Urinary bladder (tissue), 4 donors: ENCODE results near the gene ING5. TPM values are rescaled to one million over a fixed set of nuclear protein-coding genes. Genes with fewer than 3 reads are reported as not detected.
"Not testable (repeated sequence)": the region's sequence is repeated elsewhere in the genome, so short reads cannot be mapped to it uniquely, and the experiment has no call there.

Source experiments
- DNase-seq: peaks from one replicate; pipeline ENCODE4 v3.0.0-alpha.2; 2015; ENCODE audit errors: extremely low spot score
- H3K27ac ChIP-seq: one replicate; pipeline ENCODE4 v1.5.1; 2013; ENCODE audit warnings: low read depth, mild to moderate bottlenecking, moderate library complexity
- H3K36me3 ChIP-seq: one replicate; pipeline ENCODE4 v1.6.1; 2013; ENCODE audit warnings: mild to moderate bottlenecking, moderate library complexity; ENCODE audit not compliant: insufficient read depth
- H3K4me1 ChIP-seq: one replicate; pipeline ENCODE4 v1.6.1; 2013; ENCODE audit warnings: mild to moderate bottlenecking, moderate library complexity; ENCODE audit not compliant: insufficient read depth
- H3K4me3 ChIP-seq: one replicate; pipeline ENCODE4 v1.5.1; 2013; ENCODE audit warnings: low read depth, low read length
- WGBS: extraction: QIAGEN DNeasy Blood & Tissue Kit; methylation state at CpG from one replicate; pipeline ENCODE4 v1.1.7; 2013; 5-methylcytosine and 5-hydroxymethylcytosine counted together
- polyA plus RNA-seq: library from polyadenylated mRNA; stranded (reverse); fragments of 200-250 nt; gene quantifications from one replicate; pipeline ENCODE4 v1.2.3, GENCODE V29; 2013
- total RNA-seq: library from RNA; depleted of rRNA; stranded (reverse); fragments of >200 nt; gene quantifications from one replicate; pipeline ENCODE4 v1.2.3, GENCODE V29; 2014
- donor health status: healthy with polysubstance abuse.
- donor health status: healthy.

The ING5 gene
- total and polyA plus RNA-seq, 2 donors, result 32.9 to 39.3 TPM

DNA sequence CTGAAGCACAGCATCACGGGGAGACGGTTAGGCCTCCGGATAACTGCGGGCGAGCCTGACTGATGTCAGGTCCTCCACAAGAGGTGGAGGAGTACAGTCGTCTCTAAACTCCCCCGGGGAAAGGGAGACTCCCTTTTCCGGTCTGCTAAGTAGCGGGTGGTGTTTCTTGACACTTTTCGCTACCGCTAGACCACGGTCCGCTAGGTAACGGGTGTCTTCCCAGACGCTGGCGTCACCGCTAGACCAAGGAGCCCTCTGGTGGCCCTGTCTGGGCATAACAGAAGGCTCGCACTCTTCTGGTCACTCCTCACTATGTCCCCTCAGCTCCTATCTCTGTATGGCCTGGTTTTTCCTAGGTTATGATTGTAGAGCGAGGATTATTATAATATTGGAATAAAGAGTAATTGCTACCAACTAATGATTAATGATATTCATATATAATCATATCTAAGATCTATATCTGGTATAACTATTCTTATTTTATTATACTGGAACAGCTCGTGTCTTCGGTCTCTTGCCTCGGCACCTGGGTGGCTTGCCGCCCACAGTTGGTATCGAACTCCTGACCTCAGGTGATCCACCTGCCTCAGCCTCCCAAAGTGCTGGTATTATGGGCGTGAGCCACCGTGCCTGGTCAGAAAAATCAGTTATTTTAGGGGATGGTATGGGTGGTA is 30.8 kb downstream of the ING5 start:
- H3K4me1 ChIP-seq, DNase-seq, H3K27ac ChIP-seq, H3K4me3 ChIP-seq, H3K36me3 ChIP-seq: not testable (repeated sequence)
- WGBS, result 38% methylated on average over 25 of the region's 26 CpGs

DNA sequence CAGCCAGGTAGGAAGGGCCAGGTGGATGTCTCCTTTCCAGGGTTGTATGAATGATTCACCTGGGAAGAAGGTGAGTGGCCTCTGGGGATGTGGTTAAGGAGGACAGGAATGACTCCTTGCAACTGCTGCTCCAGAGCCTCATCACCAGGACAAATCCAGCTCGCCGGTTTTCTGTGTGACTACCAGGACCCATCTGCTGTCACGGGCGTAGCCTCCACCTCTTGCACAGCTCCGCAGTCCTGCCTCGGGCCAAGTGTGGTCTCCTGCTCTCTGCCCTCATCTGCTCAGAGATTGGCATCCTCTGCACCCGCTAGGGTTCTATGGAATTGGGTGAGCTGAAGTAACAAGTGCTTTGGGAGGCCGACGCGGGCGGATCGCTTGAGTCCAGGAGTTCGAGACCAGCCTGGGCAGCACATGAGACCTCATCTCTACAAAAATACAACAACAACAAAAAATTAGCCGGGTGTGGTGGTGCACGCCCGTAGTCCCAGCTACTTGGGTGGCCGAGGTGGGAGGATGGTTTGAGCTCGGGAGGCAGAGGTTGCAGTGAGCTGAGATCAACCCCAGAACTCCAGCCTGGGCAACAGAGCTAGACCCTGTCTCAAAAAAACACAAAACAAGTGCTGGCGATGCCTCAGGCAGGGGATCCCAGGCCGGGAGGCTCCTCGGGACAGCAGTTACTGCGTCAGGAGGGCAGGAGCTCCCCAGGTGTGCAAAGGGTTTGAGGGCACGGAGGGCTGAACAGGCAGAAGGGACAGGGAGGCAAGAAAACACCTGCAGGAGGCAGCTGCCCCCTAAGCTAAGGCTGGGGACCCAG is 31.8 kb downstream of the ING5 start:
- Histone ChIP-seq H3K27ac (no peak overlapping the region), H3K36me3 (no peaks in the 10 kb centered on the region), H3K4me1 (peaks cover 2% of the 10 kb centered on the region), H3K4me3 (peak overlapping the region; percentile 81)
- DNase-seq, result no peak
- WGBS, result 86% methylated on average over 23 of the region's 23 CpGs

DNA sequence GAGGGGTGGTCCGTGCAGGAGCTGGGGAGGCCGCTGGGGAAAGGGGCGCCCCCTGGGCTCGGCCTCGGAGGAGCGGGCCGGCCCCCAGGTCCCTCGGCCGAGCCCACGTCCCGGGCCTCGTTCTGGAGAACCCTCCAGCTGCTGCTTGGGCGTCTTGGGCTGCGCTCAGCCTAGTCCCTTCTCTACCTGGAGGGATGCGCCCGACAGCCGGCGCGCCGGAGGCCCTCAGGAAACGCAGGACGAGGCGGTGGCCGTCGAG is 32.3 kb downstream of the ING5 start:
- H3K4me3 ChIP-seq, result peak overlapping the region; percentile 81
- under 1% methylated on average over 25 of the region's 25 CpGs for WGBS
- DNase-seq, result no peak
- H3K36me3 ChIP-seq, result no peaks in the 10 kb centered on the region
- H3K27ac ChIP-seq, result no peak overlapping the region
- peaks cover 2% of the 10 kb centered on the region for H3K4me1 ChIP-seq

DNA sequence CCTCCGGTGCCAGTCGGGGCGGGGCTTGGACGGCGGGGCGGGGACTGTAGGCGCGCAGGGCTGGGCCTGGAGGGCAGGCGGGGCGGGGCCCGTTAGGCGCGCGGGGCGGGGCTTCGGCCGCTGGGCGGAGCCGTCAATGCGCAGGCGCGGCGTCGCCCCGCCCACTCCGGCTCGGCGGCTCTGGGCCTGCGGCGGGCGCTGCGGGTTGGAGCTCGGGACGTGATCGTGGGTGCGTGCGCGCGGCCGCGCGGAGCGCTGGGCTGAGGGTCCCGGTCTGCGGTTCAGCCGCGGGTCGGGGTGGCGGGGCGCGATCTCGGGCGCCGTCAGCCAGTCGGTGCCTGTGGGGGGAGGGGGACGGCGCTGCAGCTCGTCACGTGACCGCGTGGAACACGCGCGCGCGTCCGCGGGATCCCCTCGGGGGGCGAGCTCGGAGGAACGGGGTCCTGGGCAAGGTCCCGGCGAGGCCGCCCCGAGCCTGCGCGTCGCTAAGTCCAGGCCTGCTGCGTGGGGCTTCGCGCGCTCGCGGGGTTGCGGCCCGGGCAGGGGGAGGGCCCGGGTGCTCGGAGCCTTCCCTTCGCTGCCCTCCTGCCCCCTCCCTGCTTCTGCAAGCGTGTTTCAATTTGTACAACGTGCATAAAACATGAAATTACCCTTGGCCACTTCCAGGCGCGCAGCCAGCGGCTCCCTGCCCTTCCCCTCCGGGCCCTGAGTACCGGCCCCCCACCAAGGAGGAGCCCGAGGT is 32.8 kb downstream of the ING5 start, which contains the start of gene D2HGDH:
Gene D2HGDH (plus strand): TSS at position 164 of the 742 bp plus-strand sequence. CDS start 595 bp downstream, outside the sequence.
- H3K4me3 ChIP-seq, result peak within 1 kb of the TSS; percentile 81
- peaks cover 2% of the 10 kb centered on the region for H3K4me1 ChIP-seq
- DNase-seq, result peak; percentile 42
- H3K36me3 ChIP-seq, result no peaks in the 10 kb centered on the region
- peak within 1 kb of the TSS; percentile 86 for H3K27ac ChIP-seq
- under 1% methylated on average over 96 of the region's 98 CpGs for WGBS

DNA sequence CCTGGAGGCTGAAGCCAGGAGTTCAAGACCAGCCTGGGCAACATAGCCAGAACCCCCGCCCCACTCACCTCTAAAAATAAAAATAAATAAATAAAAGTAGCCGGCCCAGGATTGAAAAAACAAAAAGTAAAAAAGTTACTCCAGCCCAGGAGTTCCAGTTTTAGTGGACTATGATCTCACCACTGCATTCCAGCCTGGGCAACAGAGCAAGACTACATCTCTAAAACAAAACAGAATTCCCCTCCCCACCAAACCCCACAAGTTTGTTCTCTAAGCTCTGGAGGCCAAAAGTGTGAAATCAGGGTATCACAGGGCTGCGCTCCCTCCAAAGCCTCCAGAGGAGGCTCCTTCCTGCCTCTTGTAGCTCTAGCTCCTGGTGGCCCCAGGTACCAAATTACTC is 34.3 kb downstream of the ING5 start:
- H3K4me3 ChIP-seq, result no peak overlapping the region
- peaks cover 2% of the 10 kb centered on the region for H3K4me1 ChIP-seq
- no peak for DNase-seq
- H3K36me3 ChIP-seq, result no peaks in the 10 kb centered on the region
- H3K27ac ChIP-seq, result no peak overlapping the region
- 86% methylated on average over 3 of the region's 3 CpGs for WGBS

DNA sequence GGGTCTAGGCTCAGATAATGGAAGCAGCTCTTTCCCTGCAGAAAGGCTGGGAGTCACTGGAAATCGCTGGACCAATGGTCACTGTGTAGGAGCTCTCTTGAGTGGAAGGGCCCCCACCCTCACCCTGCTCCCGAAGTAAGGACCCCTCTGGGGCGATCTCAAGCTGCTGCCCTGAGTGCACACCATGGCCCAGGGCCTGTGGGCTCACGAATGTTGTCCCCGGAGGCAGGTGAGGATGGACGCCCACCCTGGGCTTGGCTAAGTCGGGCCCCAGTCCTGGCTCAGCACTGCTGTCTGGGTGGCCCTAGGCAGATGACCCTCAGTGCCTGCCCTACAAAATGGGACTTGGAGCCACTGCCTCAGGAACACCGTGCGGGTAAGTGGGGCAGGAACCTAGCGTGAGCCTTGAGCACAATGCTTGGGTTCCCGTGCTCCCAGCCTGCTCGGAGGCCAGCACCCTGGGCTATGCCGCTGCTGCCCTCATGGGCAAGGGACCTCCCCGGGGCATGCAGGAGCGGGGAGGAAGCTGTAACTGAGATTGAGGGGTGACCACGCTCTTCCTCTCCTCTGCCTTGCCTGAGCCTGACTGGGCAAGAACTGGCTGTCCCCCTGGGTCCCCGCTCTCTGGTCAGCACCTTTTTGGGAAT is 36.3 kb downstream of the ING5 start:
- Histone ChIP-seq H3K36me3 (no peaks in the 10 kb centered on the region), H3K27ac (no peak overlapping the region), H3K4me3 (no peak overlapping the region), H3K4me1 (peaks cover 2% of the 10 kb centered on the region)
- DNase-seq, result no peak
- 93% methylated on average over 17 of the region's 17 CpGs for WGBS

DNA sequence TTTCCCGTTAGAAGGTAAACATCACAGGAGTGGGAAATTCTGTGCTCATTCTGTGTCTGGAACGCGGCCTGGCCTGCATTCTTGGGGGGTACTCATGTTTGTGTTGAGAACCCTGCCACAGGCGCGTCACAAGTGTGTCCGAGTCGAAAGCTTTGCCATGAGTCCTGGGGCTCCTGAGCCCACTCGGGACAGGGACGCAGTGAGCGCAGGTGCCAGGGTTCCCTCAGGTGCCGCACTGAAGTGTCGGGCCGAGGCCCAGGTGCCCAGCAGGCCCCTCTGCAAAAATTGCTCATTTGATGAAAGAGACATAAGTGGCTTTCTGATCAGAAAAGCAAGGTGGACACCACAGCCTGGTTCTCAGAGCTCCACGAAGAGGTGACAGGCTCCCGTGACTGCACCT is 37.3 kb downstream of the ING5 start:
- Histone ChIP-seq H3K4me1 (peaks cover 2% of the 10 kb centered on the region), H3K36me3 (no peaks in the 10 kb centered on the region), H3K27ac (no peak overlapping the region), H3K4me3 (no peak overlapping the region)
- no peak for DNase-seq
- WGBS, result 95% methylated on average over 15 of the region's 15 CpGs

DNA sequence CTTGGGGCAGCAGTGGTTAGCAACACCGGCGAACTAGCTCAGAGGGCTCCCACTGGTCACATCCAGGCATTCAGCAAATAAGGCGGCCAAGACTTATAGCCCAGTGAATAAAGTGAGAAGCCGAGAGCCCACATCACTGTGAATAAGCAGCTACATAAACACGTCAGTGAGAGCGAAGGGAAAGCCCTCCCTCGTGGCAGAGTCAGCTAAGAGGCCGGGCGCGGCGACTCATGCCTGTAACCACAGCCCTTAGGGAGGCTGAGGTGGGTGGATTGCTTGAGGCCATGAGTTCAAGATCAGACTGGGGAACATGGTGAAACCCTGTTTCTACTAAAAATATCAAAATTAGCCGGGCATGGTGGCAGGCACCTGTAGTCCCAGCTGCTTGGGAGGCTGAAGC is 37.8 kb downstream of the ING5 start:
- 88% methylated on average over 12 of the region's 12 CpGs for WGBS
- Histone ChIP-seq H3K4me3 (no peak overlapping the region), H3K36me3 (no peaks in the 10 kb centered on the region), H3K4me1 (peaks cover 2% of the 10 kb centered on the region), H3K27ac (no peak overlapping the region)
- DNase-seq, result no peak

DNA sequence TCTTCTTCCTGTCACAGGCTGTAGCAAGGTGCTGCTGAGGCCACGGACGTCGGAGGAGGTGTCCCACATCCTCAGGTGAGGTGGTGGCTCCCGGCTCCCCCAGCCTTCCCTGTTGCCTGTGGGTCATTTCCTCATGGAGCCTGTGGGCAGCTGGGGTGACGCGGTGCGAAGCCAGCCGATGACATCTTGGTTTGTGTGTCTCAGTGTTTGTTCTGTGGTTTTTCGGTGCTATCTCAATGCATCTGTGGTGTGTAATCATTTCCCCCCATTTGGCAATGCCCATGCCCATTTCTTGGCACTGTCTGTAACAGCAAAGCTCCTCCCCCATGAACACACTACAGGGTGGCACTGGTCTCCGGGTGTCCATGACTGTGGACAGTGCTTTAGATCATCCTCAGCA is 39.2 kb downstream of the ING5 start:
- Histone ChIP-seq H3K4me1 (peaks cover 2% of the 10 kb centered on the region), H3K36me3 (no peaks in the 10 kb centered on the region), H3K27ac (no peak overlapping the region), H3K4me3 (no peak overlapping the region)
- DNase-seq, result no peak
- 73% methylated on average over 10 of the region's 10 CpGs for WGBS

DNA sequence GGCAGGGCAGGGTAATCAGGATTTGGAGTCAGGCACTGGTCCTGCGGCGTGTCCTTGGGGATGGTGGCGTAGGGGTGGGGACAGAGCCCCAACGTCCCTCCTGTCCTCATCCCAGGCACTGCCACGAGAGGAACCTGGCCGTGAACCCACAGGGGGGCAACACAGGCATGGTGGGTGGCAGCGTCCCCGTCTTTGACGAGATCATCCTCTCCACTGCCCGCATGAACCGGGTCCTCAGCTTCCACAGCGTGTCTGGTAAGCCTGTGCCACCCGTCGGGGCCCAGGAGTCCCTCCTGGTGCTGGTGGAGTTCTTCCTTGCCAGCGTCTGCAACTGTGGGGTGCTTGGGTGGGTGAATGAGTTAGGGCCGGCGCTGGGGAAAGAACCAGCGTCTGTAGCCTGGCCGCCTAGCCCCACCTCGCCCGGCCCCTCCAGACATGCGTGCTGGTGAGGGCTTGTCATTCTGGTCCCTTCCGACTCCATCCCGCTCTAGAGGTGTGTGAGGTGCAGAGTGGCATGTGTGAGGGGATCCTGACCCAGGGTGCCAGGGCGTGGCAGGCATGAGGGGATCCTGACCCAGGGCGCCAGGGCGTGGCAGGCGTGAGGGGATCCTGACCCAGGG is 40.6 kb downstream of the ING5 start:
- H3K36me3 ChIP-seq, result no peaks in the 10 kb centered on the region
- no peak overlapping the region for H3K4me3 ChIP-seq
- H3K27ac ChIP-seq, result no peak overlapping the region
- 96% methylated on average over 28 of the region's 28 CpGs for WGBS
- no peak for DNase-seq
- H3K4me1 ChIP-seq, result peaks cover 2% of the 10 kb centered on the region

DNA sequence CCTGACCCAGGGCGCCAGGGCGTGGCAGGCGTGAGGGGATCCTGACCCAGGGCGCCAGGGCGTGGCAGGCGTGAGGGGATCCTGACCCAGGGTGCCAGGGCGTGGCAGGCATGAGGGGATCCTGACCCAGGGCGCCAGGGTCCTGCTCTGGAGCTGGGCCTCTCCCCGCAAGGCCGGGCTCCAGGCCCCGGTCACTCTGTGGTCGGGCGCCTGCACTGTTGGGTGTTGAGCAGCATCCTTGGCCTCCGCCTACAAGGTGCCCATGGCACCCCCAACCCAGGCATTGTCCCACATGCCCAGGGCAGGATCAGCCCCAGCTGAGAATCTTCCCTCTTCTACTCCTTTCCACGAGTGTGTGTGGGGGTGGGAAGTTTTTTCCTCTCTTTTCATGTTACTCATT is 41.2 kb downstream of the ING5 start:
- H3K4me1 ChIP-seq, H3K4me3 ChIP-seq, DNase-seq, H3K27ac ChIP-seq, H3K36me3 ChIP-seq: not testable (repeated sequence)
- 97% methylated on average over 15 of the region's 15 CpGs for WGBS

DNA sequence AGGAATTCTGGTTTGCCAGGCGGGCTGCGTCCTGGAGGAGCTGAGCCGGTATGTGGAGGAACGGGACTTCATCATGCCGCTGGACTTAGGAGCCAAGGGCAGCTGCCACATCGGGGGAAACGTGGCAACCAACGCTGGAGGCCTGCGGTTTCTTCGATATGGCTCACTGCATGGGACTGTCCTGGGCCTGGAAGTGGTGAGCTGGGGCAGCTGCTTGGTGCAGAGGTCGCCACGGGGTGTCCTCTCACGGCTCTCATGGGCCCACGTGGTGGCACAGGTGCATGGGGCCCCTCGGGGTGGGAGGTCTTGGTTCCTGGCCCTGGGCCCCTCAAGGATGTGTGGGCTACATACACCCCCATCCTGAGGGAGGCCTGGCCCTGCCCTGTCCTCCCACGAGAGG is 41.8 kb downstream of the ING5 start:
- Histone ChIP-seq H3K27ac (no peak overlapping the region), H3K4me3 (no peak overlapping the region), H3K36me3 (no peaks in the 10 kb centered on the region), H3K4me1 (no peaks in the 10 kb centered on the region)
- no peak for DNase-seq
- 95% methylated on average over 16 of the region's 16 CpGs for WGBS

DNA sequence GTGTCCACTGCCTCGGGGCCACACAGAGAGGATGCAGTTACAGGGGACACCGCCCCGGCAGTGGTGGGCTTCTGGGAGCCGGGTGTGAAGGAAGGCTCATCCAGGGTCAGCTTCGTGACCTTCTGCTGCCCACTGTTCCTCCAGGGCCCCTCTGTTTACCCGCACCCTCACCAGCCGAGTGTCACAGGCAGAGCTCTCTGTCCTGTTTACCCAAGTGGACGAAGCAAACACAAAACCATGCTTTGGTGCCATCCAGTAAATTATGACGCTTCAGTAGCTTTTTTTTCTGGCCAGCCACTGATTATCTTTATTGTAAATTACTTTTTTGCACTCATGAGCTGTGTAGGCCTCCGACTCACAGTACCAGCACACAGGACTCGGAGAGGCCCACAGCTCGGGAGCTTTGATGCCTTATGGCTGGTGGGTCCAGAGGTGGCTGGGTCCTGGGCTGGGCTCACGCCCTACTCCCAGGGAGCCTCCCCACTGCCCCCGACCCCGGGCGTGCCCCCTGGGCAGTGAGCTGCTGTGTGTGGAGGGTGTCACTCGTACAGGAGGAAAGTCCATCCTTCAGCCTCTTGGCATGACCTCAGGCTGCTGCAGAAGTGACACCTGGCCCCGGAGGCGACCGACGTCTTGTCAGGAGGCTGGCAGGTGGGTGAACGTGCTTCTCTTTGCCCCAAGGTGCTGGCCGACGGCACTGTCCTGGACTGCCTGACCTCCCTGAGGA is 42.4 kb downstream of the ING5 start:
- WGBS, result 96% methylated on average over 24 of the region's 24 CpGs

More for the DNA sequence above, 42.4 kb downstream of the ING5 start:
- no peak for DNase-seq
- Histone ChIP-seq H3K4me3 (no peak overlapping the region), H3K36me3 (no peaks in the 10 kb centered on the region), H3K27ac (no peak overlapping the region), H3K4me1 (no peaks in the 10 kb centered on the region)
